ENCODE data around the gene MEGF6. TPM values are rescaled to one million over a fixed set of nuclear protein-coding genes. Genes with fewer than 3 reads are reported as not detected.

The MEGF6 gene
- total RNA-seq, 2 experiments from 2014 or later = 57.5 to 62.2 TPM

GRCh38 chr1:3593334-3593733, 18.0 kb downstream of the MEGF6 start:
- DNase-seq = no peak
- CTCF ChIA-PET = interaction anchor here (0.7 kb wide), 1 partner anchor 26 kb away, joined by 4 read pairs; no protein-coding TSS in a partner anchor
- Mint-ChIP-seq H3K27me3 (no peaks in the 10 kb centered on the region), H3K4me3 (no peak overlapping the region), H3K4me1 (ENCODE audit: low read depth) (peaks cover 18% of the 10 kb centered on the region), H3K9me3 (no peaks in the 10 kb centered on the region), H3K36me3 (ENCODE audit: low read depth) (no peaks in the 10 kb centered on the region), H3K27ac (no peak overlapping the region)
- no peaks in the 10 kb centered on the region for H3K36me3 ChIP-seq (ENCODE audit: insufficient read depth, low read length)
- no peak for TF ChIP-seq CTCF (IDR thresholded peaks at IDR 0.05)
- POLR2A ChIA-PET = no interaction called here
- H3K27me3 ChIP-seq (ENCODE audit: control insufficient read depth in 1 of 2, insufficient read depth in 2 of 2, low read length in 2 of 2) = no peaks in the 10 kb centered on the region
- ATAC-seq (ENCODE audit: poor library complexity) = no peak
- H3K27ac ChIP-seq (ENCODE audit: low read depth in 1 of 2, low read length in 2 of 2) = no peak overlapping the region
- H3K4me3 ChIP-seq (ENCODE audit: low read length) = no peak overlapping the region
- intact Hi-C loops (cut with DNase I, micrococcal nuclease) = no loop called here
- no peaks in the 10 kb centered on the region for H3K9me3 ChIP-seq (ENCODE audit: control insufficient read depth in 1 of 2, insufficient read depth in 1 of 2, low read length in 2 of 2)
- H3K4me1 ChIP-seq (ENCODE audit: insufficient read depth, low read length) = peaks cover 17% of the 10 kb centered on the region

GRCh38 chr1:3590951-3591865, 20.1 kb downstream of the MEGF6 start:
- TF ChIP-seq CTCF (IDR thresholded peaks at IDR 0.05) = no peak
- DNase-seq = peak in 1 of 14 experiments; percentile 16

GRCh38 chr1:3590139-3590763, 21.1 kb downstream of the MEGF6 start:
- Mint-ChIP-seq H3K4me1 (ENCODE audit: low read depth) (no peaks in the 10 kb centered on the region), H3K4me3 (no peak overlapping the region), H3K36me3 (ENCODE audit: low read depth) (no peaks in the 10 kb centered on the region), H3K9me3 (no peaks in the 10 kb centered on the region), H3K27ac (no peak overlapping the region), H3K27me3 (no peaks in the 10 kb centered on the region)
- DNase-seq (no peak), ATAC-seq (ENCODE audit: poor library complexity) (no peak)
- no peak overlapping the region for H3K4me3 ChIP-seq (ENCODE audit: low read length)
- ChIA-PET CTCF (no interaction called here), POLR2A (no interaction called here)
- intact Hi-C loops (cut with DNase I, micrococcal nuclease) = no loop called here
- no peaks in the 10 kb centered on the region for H3K27me3 ChIP-seq (ENCODE audit: control insufficient read depth in 1 of 2, insufficient read depth in 2 of 2, low read length in 2 of 2)
- peaks cover 0 to 3% of the 10 kb centered on the region in 2 experiments for H3K9me3 ChIP-seq (ENCODE audit: control insufficient read depth in 1 of 2, insufficient read depth in 1 of 2, low read length in 2 of 2)
- H3K4me1 ChIP-seq (ENCODE audit: insufficient read depth, low read length) = no peaks in the 10 kb centered on the region
- no peak overlapping the region for H3K27ac ChIP-seq (ENCODE audit: low read depth in 1 of 2, low read length in 2 of 2)
- H3K36me3 ChIP-seq (ENCODE audit: insufficient read depth, low read length) = no peaks in the 10 kb centered on the region
- no peak for TF ChIP-seq CTCF (IDR thresholded peaks at IDR 0.05)

More at GRCh38 chr1:3590951-3591865, 20.1 kb downstream of the MEGF6 start:
- Mint-ChIP-seq H3K36me3 (ENCODE audit: low read depth) (no peaks in the 10 kb centered on the region), H3K4me3 (no peak overlapping the region), H3K9me3 (no peaks in the 10 kb centered on the region), H3K4me1 (ENCODE audit: low read depth) (peaks cover 3% of the 10 kb centered on the region), H3K27me3 (no peaks in the 10 kb centered on the region), H3K27ac (no peak overlapping the region)
- POLR2A ChIA-PET = no interaction called here
- intact Hi-C loops (cut with DNase I, micrococcal nuclease) = no loop called here
- Histone ChIP-seq H3K9me3 (ENCODE audit: control insufficient read depth in 1 of 2, insufficient read depth in 1 of 2, low read length in 2 of 2) (peaks cover 0 to 3% of the 10 kb centered on the region in 2 experiments), H3K4me1 (ENCODE audit: insufficient read depth, low read length) (no peaks in the 10 kb centered on the region), H3K36me3 (ENCODE audit: insufficient read depth, low read length) (no peaks in the 10 kb centered on the region), H3K4me3 (ENCODE audit: low read length) (no peak overlapping the region), H3K27me3 (ENCODE audit: control insufficient read depth in 1 of 2, insufficient read depth in 2 of 2, low read length in 2 of 2) (no peaks in the 10 kb centered on the region), H3K27ac (ENCODE audit: low read depth in 1 of 2, low read length in 2 of 2) (no peak overlapping the region)
- ATAC-seq (ENCODE audit: poor library complexity) = no peak
- CTCF ChIA-PET = interaction anchor here (0.9 kb wide), 1 partner anchor 28 kb away, joined by 3 read pairs; no protein-coding TSS in a partner anchor

Measured in CD4-positive, alpha-beta T cell (primary cell).